ENCODE data around the gene ENDOV.

Gene ENDOV

GRCh38 chr17:80470603-80471002, 55.6 kb downstream of the ENDOV start:
- DNase-seq: no peak

- no peak for DNase-seq
These were observed 57.0 kb downstream of the ENDOV start for GRCh38 chr17:80471922-80472321.

GRCh38 chr17:80472996-80473395, 58.0 kb downstream of the ENDOV start:
- DNase-seq: no peak

GRCh38 chr17:80473701-80474100, 58.7 kb downstream of the ENDOV start:
- no peak for DNase-seq

GRCh38 chr17:80474231-80474960, 59.4 kb downstream of the ENDOV start:
- peak; percentile 81 for DNase-seq

- DNase-seq: no peak
These were observed 60.3 kb downstream of the ENDOV start for GRCh38 chr17:80474961-80475909.

GRCh38 chr17:80475910-80476876, 61.2 kb downstream of the ENDOV start, which contains the start of gene NPTX1:
NPTX1 (minus strand) TSS chr17:80476607; CDS start chr17:80476446, 161 bp downstream.
- no peak for DNase-seq

GRCh38 chr17:80476877-80477646, 62.1 kb downstream of the ENDOV start:
- no peak for DNase-seq

- DNase-seq: no peak
These were observed 62.9 kb downstream of the ENDOV start for GRCh38 chr17:80477647-80478478.

GRCh38 chr17:80478487-80479245, 63.7 kb downstream of the ENDOV start:
- no peak for DNase-seq

GRCh38 chr17:80479246-80479566, 64.2 kb downstream of the ENDOV start:
- DNase-seq: no peak

GRCh38 chr17:80480248-80480647, 65.3 kb downstream of the ENDOV start:
- DNase-seq: no peak

- DNase-seq: no peak
These were observed 66.5 kb downstream of the ENDOV start for GRCh38 chr17:80481284-80482057.

- DNase-seq: no peak
These were observed 67.0 kb downstream of the ENDOV start for GRCh38 chr17:80482058-80482318.

- no peak for DNase-seq
These were observed 67.8 kb downstream of the ENDOV start for GRCh38 chr17:80482555-80483308.

GRCh38 chr17:80485846-80486245, 70.9 kb downstream of the ENDOV start:
- DNase-seq: no peak

- DNase-seq: no peak
These were observed 71.7 kb downstream of the ENDOV start for GRCh38 chr17:80486692-80487091.

GRCh38 chr17:80487511-80487910, 72.5 kb downstream of the ENDOV start:
- no peak for DNase-seq
